ENCODE data around the gene RAB8B. TPM values are rescaled to one million over a fixed set of nuclear protein-coding genes. Genes with fewer than 3 reads are reported as not detected.

The RAB8B gene
- total and polyA plus RNA-seq, 2 experiments from 2014 or later, result 5.1 to 12.4 TPM

DNA sequence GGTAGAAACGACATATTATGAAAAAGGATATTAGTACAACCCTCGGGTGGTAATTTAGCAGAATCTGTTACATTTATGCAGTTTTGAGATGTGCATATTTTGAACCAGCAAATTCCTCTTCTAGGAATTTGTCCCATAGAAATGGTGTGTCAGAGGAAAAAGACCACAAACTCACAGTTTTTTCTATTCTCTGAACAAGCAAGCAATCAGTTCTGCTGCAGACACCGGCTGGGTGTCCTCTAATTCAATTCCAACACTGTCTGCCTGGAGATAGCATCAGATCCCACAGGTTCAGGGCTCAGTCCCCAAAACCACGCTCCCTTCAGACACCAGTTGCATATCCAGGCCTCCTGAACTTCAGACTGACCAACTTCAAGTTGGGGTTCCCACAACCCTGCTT is 124.4 kb downstream of the RAB8B start:
- no peak overlapping the region for H3K27ac ChIP-seq
- no peaks in the 10 kb centered on the region for H3K9me3 ChIP-seq (ENCODE audit: low read depth)
- no peak for TF ChIP-seq CTCF (IDR thresholded peaks at IDR 0.05; ENCODE audit: low read depth, low read length)
- no peaks in the 10 kb centered on the region for H3K36me3 ChIP-seq
- H3K27me3 ChIP-seq, result no peaks in the 10 kb centered on the region
- no peak for DNase-seq (ENCODE audit: low read depth in 1 of 2, low spot score in 1 of 2)
- H3K4me3 ChIP-seq, result no peak overlapping the region
- no peaks in the 10 kb centered on the region for H3K4me1 ChIP-seq (ENCODE audit: low read depth)

DNA sequence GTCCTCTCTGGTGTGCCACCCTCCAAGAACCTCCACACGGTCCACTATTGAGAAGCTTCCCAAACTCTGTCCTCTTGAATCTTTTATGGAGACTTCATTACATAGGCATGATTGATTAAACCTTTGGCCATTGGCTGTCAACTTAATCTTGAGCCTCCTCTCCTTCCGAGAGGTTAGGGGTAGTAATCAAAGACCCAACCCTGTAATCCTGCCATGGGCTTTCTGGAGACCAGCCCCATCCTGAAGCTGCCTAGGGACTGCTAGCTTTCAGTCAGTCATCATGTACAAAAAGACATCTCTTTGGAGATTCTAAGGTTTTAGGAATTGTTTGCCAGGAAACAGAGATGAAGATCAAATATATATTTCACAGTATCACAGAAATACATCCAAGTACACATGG is 125.0 kb downstream of the RAB8B start:
- no peak for DNase-seq (ENCODE audit: low read depth in 1 of 2, low spot score in 1 of 2)
- no peaks in the 10 kb centered on the region for H3K4me1 ChIP-seq (ENCODE audit: low read depth)
- no peaks in the 10 kb centered on the region for H3K36me3 ChIP-seq
- H3K4me3 ChIP-seq, result no peak overlapping the region
- H3K27me3 ChIP-seq, result no peaks in the 10 kb centered on the region
- no peak overlapping the region for H3K27ac ChIP-seq
- no peaks in the 10 kb centered on the region for H3K9me3 ChIP-seq (ENCODE audit: low read depth)
- TF ChIP-seq CTCF (IDR thresholded peaks at IDR 0.05; ENCODE audit: low read depth, low read length), result no peak

Other genes starting within 250 kb of the RAB8B start
- 6,553 and 8,453 TPM in 2 replicates for gene TPM1, start 146.9 kb upstream of the RAB8B start, total RNA-seq
- gene TPM1, start 146.9 kb upstream of the RAB8B start, polyA plus RNA-seq, result 7,519 and 10,138 TPM in 2 replicates
- gene LACTB, start 67.7 kb upstream of the RAB8B start, total RNA-seq, result 13.3 and 14.1 TPM in 2 replicates
- 14.0 and 18.0 TPM in 2 replicates for gene LACTB, start 67.7 kb upstream of the RAB8B start, polyA plus RNA-seq
- gene RPS27L, start 32.1 kb upstream of the RAB8B start, total RNA-seq, result 30.6 and 54.1 TPM in 2 replicates
- 325 and 326 TPM in 2 replicates for gene RPS27L, start 32.1 kb upstream of the RAB8B start, polyA plus RNA-seq
- gene APH1B, start 88.0 kb downstream of the RAB8B start, total RNA-seq, result 6.7 and 12.4 TPM in 2 replicates
- 10.2 and 14.4 TPM in 2 replicates for gene APH1B, start 88.0 kb downstream of the RAB8B start, polyA plus RNA-seq
- gene CA12, start 192.2 kb downstream of the RAB8B start, total RNA-seq, result 0.03 and 0.04 TPM in 2 replicates
- gene CA12, start 192.2 kb downstream of the RAB8B start, polyA plus RNA-seq, result not detected in 2 replicates

All from cardiac muscle cell (in vitro differentiated cells and primary cell).